ENCODE measurements around the gene TMSB4X.

- TF ChIP-seq GLIS3 (CRISPR knock-in tag; IDR thresholded peaks at IDR 0.05) = no peak
- TF ChIP-seq CSDC2 (CRISPR knock-in tag; IDR thresholded peaks at IDR 0.05) = no peak
- TF ChIP-seq, protein P1, sequence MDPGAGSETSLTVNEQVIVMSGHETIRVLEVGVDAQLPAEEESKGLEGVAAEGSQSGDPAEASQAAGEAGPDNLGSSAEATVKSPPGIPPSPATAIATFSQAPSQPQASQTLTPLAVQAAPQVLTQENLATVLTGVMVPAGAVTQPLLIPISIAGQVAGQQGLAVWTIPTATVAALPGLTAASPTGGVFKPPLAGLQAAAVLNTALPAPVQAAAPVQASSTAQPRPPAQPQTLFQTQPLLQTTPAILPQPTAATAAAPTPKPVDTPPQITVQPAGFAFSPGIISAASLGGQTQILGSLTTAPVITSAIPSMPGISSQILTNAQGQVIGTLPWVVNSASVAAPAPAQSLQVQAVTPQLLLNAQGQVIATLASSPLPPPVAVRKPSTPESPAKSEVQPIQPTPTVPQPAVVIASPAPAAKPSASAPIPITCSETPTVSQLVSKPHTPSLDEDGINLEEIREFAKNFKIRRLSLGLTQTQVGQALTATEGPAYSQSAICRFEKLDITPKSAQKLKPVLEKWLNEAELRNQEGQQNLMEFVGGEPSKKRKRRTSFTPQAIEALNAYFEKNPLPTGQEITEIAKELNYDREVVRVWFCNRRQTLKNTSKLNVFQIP (CRISPR knock-in tag; IDR thresholded peaks at IDR 0.05; ENCODE audit: borderline replicate concordance, low read depth) = no peak
- no peak for TF ChIP-seq ARNTL (CRISPR knock-in tag; IDR thresholded peaks at IDR 0.05; ENCODE audit: borderline replicate concordance, low read depth)
- no peak for TF ChIP-seq TOX (CRISPR knock-in tag; IDR thresholded peaks at IDR 0.05; ENCODE audit: borderline replicate concordance)
- TF ChIP-seq ZFP30 (CRISPR knock-in tag; IDR thresholded peaks at IDR 0.05) = no peak
- no peak for TF ChIP-seq ZNF565 (CRISPR knock-in tag; conservative IDR thresholded peaks at IDR 0.05; ENCODE audit: low read depth)
- TF ChIP-seq RARB (CRISPR knock-in tag; IDR thresholded peaks at IDR 0.05) = no peak
Observed at GRCh38 chrX:13023567-13023966, 48.7 kb downstream of the TMSB4X start.
